ENCODE measurements around the gene BABAM2.
A peak's percentile ranks its signal among the peaks of the same experiment; 100 is the strongest.
"Not testable (repeated sequence)": the region's sequence is repeated elsewhere in the genome, so short reads cannot be mapped to it uniquely, and the experiment has no call there.

BABAM2 gene

GRCh38 chr2:27954221-27954673, 63.7 kb downstream of the BABAM2 start:
- no peak for DNase-seq

- DNase-seq = peak; percentile 67
Measured at GRCh38 chr2:27954771-27955383, 64.3 kb downstream of the BABAM2 start.

- DNase-seq = no peak
Measured at GRCh38 chr2:27955384-27956161, 65.0 kb downstream of the BABAM2 start.

- no peak for DNase-seq
Measured at GRCh38 chr2:27956888-27957287, 66.4 kb downstream of the BABAM2 start.

- no peak for DNase-seq
Measured at GRCh38 chr2:27958711-27959378, 68.3 kb downstream of the BABAM2 start.

- DNase-seq = no peak
Measured at GRCh38 chr2:27959496-27959895, 69.0 kb downstream of the BABAM2 start.

DNA sequence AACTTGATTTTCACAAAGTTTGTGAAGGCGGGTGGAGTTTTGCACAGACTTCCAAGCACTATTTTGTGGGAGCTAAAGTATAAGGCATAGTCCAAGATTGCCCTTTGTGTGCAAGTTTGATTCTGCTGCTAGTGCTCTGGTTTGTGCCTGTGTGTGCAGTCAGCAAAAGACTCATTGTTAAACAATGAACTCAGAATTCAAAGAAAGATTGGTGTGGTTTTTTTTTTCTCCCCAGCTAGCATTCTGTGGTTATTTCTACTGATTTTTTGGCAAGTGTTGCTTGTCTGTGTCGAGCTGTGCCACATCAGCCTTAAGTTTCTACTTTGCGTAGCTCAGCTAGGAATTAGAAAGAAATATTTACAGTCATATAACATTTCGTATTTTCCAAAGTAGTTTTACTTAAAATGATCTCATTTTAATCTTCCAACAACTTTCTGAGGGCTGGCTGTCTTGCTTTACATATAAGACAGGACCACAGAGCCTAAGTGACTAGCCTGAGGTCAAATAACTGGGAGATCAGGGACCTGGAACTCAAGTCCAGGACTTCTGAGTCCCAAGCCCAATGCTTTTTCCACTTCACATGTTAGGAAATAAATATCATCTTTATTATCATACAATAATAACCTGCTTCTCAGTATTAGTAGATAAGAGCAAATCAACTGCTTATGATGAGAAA, 69.8 kb downstream of the BABAM2 start:
- peak; percentile 8 for DNase-seq

- no peak for DNase-seq
Measured at GRCh38 chr2:27962006-27962405, 71.5 kb downstream of the BABAM2 start.

- no peak for DNase-seq
Measured at GRCh38 chr2:27963472-27963871, 72.9 kb downstream of the BABAM2 start.

GRCh38 chr2:27964067-27964466, 73.5 kb downstream of the BABAM2 start:
- DNase-seq = no peak

- DNase-seq = no peak
Measured at GRCh38 chr2:27965841-27966240, 75.3 kb downstream of the BABAM2 start.

GRCh38 chr2:27966466-27966865, 75.9 kb downstream of the BABAM2 start:
- no peak for DNase-seq

GRCh38 chr2:27967076-27967475, 76.5 kb downstream of the BABAM2 start:
- no peak for DNase-seq

DNA sequence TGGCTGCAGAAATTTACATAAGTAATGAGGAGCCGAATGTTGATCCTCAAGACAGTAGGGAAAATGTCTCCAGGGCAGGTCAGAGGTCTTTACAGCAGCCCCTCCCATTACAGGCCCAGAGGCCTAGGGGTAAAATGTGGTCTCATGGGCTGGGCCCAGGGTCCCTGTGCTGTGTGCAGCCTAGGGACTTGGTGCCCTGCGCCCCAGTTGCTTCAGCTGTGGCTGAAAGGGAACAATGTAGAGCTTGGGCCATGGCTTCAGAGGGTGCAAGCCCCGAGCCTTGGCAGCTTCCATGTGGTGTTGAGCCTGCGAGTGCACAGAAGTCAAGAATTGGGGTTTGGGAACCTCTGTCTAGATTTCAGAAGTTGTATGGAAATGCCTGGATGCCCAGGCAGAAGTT, 77.5 kb downstream of the BABAM2 start:
- not testable (repeated sequence) for DNase-seq

- DNase-seq = not testable (repeated sequence)
Measured at GRCh38 chr2:27968957-27969356, 78.4 kb downstream of the BABAM2 start.

- DNase-seq = no peak
Measured at GRCh38 chr2:27972311-27972710, 81.8 kb downstream of the BABAM2 start.

GRCh38 chr2:27973592-27973991, 83.1 kb downstream of the BABAM2 start:
- no peak for DNase-seq

- no peak for DNase-seq
Measured at GRCh38 chr2:27976308-27976707, 85.8 kb downstream of the BABAM2 start.

- DNase-seq = peak; percentile 57
Measured at GRCh38 chr2:27977731-27978312, 87.3 kb downstream of the BABAM2 start.

DNA sequence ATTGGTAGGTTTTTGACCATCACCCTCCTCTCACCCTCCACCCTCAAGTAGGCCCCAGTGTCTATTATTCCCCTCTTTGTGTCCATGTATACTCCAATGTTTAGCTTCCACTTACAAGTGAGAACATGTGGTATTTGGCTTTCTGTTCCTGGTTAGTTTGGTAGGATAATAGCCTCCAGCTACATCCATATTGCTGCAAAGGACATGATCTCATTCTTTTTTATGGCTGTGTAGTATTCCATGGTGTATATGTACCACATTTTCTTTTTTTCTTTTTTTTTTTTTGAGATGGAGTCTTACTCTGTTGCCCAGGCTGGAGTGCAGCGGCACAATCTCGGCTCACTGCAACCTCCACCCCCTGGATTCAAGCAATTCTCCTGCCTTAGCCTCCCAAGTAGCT, 88.2 kb downstream of the BABAM2 start:
- not testable (repeated sequence) for DNase-seq

DNA sequence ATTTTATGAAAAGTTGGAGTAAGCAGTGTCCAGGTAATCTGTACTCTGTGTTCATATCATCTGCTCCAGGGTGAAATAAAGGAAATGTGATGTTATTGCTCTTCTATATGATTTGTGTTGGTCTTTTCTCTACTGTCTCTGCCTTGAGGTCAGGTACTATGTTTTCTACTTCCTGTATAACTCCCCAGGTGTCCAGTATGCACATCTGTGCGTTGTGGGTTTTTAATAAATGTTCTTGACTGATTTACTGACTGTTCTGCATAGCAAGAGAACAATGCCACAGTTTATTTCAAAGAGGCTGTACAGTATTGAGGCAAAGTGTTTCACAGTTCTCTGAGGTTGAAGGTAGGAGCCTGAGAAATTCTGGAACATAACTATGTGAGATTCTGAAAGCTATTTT, 89.7 kb downstream of the BABAM2 start:
- no peak for DNase-seq

DNA sequence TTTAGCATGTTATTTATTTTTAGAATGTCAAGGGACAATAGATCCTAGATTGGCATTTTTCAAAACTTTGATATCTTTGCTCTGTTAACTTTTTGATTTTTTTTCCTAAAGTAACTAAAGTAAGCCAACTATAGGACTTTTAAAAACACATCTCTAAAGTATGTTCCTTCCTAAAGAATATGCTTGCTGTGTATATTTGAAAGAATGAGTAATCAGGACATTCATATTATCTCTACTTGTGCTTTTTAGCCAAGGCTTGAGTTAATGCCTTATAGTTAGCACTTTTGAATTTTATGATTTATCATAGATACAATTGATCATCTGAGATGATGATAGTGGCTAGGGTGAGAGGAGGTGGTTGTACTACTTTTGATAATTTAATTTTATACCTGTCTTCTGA, 93.6 kb downstream of the BABAM2 start:
- DNase-seq = no peak

GRCh38 chr2:27988306-27988705, 97.8 kb downstream of the BABAM2 start:
- DNase-seq = no peak
